Stimulated activated CD8-positive, alpha-beta memory T cell treated with anti-CD3 and anti-CD28 coated beads, Interleukin-12 subunit alpha, Interleukin-12 subunit beta, amount 100 ng/mL, for 4 hours (primary cell): ENCODE results near the gene SLC25A45.
A peak's percentile ranks its signal among the peaks of the same experiment; 100 is the strongest.
"Not testable (repeated sequence)": the region's sequence is repeated elsewhere in the genome, so short reads cannot be mapped to it uniquely, and the experiment has no call there.

Experiments used
- DNase-seq: peaks from one replicate; pipeline ENCODE4 v3.0.0-alpha.2; 2020; ENCODE audit warnings: low read depth

SLC25A45 gene

GRCh38 chr11:65362966-65363365, 19.5 kb downstream of the SLC25A45 start:
- DNase-seq: no peak

- DNase-seq: no peak
Measured at GRCh38 chr11:65362320-65362931, 20.0 kb downstream of the SLC25A45 start.

GRCh38 chr11:65357856-65358356, 24.5 kb downstream of the SLC25A45 start:
- no peak for DNase-seq

- DNase-seq: no peak
Measured at GRCh38 chr11:65356394-65356972, 26.0 kb downstream of the SLC25A45 start.

GRCh38 chr11:65355776-65356393, 26.6 kb downstream of the SLC25A45 start:
- DNase-seq: no peak

GRCh38 chr11:65355013-65355775, 27.3 kb downstream of the SLC25A45 start:
- peak; percentile 52 for DNase-seq

- DNase-seq: peak; percentile 96
Measured at GRCh38 chr11:65354265-65355012, 28.0 kb downstream of the SLC25A45 start, which contains the start of gene TIGD3. TSS of gene TIGD3 (plus strand) at chr11:65354751. CDS start at chr11:65355809, 1,058 bp downstream.

- DNase-seq: no peak
Measured at GRCh38 chr11:65353900-65354264, 28.6 kb downstream of the SLC25A45 start.

GRCh38 chr11:65353376-65353775, 29.1 kb downstream of the SLC25A45 start:
- no peak for DNase-seq

GRCh38 chr11:65352783-65353182, 29.7 kb downstream of the SLC25A45 start:
- DNase-seq: no peak

GRCh38 chr11:65351511-65351910, 30.9 kb downstream of the SLC25A45 start:
- DNase-seq: no peak

- no peak for DNase-seq
Measured at GRCh38 chr11:65341856-65342255, 40.6 kb downstream of the SLC25A45 start.

GRCh38 chr11:65340226-65340625, 42.2 kb downstream of the SLC25A45 start:
- DNase-seq: no peak

- DNase-seq: no peak
Measured at GRCh38 chr11:65338676-65339075, 43.8 kb downstream of the SLC25A45 start.

GRCh38 chr11:65334696-65335295, 47.6 kb downstream of the SLC25A45 start:
- no peak for DNase-seq

GRCh38 chr11:65332591-65332990, 49.9 kb downstream of the SLC25A45 start:
- not testable (repeated sequence) for DNase-seq

GRCh38 chr11:65330544-65330943, 51.9 kb downstream of the SLC25A45 start:
- DNase-seq: no peak

GRCh38 chr11:65329944-65330403, 52.5 kb downstream of the SLC25A45 start:
- peak; percentile 46 for DNase-seq

- no peak for DNase-seq
Measured at GRCh38 chr11:65329478-65329877, 53.0 kb downstream of the SLC25A45 start.

GRCh38 chr11:65327021-65327420, 55.4 kb downstream of the SLC25A45 start:
- no peak for DNase-seq

- DNase-seq: no peak
Measured at GRCh38 chr11:65325435-65325834, 57.0 kb downstream of the SLC25A45 start.
